Pulmonary artery endothelial cell (primary cell): Measurements from ENCODE around the gene POLR2I. TPM values are rescaled to one million over a fixed set of nuclear protein-coding genes. Genes with fewer than 3 reads are reported as not detected.
"Not testable (repeated sequence)": the region's sequence is repeated elsewhere in the genome, so short reads cannot be mapped to it uniquely, and the experiment has no call there.

Source experiments
- DNase-seq: peaks from one replicate; pipeline ENCODE4 v3.0.0-alpha.2; 2011; ENCODE audit warnings: low read depth, low spot score
- total RNA-seq: library from RNA; depleted of rRNA; stranded (reverse); fragments of >200 nt; gene quantifications from 2 replicates; pipeline ENCODE4 v1.2.3, GENCODE V29; 2014

The POLR2I gene
- total RNA-seq, 1 donor from 2014 or later: 122 TPM

DNA sequence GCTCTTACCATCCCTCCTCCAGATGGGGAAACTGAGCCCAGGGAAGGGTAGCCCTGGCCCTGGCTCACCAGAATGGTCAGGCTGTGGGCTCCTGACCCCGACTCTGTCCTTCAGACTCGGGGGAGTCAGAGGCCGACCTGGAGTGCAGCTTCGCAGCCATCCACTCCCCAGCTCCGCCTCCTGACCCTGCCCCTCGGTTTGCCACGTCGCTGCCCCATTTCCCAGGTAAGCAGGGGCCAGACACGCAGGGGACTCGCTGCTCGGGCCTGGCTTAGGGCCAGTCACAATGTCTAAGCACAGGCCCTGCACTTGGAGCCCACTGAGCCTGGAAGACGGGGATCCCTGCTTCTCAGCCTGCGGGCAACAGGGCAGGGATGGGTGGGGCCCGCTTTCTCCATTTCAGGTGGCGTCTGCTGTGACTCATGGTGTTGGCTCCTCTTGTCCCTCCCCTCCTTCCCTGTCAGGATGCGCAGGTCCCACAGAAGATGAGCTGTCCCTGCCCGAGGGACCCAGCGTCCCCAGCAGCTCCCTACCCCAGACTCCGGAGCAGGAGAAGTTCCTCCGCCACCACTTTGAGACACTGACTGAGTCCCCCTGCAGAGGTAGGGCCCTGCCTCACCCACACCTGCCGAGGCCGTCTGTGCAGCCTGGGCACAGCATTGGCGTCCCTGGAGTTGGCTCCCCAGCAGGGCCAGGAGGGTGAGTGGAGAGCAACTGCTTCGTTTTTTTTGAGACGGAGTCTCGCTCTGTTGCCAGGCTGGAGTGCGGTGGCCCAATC, 12.9 kb downstream of the POLR2I start:
- DNase-seq: no peak

DNA sequence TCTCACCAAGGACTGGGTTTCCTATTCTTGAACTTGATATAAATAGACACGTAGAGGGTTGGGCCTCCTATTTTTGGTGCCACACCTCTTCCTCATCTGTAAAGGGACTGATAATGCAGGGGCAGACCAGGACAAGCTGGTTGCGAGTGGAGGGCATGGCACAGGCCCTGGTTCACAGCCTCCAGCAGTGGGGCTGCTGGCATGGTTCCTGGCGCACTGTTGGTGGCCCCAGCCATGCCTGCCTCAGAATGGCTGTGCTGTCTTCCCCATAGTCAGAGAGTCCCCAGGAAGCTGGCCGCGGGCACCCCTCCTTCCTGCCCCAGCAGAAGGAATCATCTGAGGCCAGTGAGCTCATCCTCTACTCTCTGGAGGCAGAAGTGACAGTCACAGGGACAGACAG, 14.2 kb downstream of the POLR2I start:
- DNase-seq: no peak

DNA sequence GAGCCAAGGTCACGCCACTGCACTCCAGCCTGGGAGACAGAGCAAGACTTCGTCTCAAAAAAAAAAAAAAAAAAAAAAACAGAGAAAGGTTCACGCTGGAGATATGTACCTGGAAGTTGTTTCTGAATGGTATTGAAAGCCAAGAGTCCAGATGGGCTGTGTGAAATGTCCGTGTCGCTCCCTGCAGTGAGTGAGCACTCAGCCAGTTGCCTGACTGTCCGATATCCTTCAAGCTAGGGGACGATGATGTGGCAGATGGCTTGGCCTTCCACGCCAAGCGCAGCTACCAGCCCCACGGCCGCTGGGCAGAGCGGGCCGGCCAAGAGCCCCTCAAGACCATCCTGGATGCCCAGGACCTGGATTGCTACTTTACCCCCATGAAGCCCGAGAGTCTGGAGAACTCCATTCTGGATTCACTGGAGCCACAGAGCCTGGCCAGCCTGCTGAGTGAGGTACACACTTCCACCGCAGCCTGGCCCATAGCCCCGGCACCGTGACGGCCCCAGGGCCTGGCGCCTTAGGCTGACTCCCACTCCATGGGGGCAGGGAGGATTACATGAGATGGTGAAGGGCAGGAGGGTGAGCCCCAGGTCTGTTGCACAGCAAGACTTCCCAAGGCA, 15.4 kb downstream of the POLR2I start:
- no peak for DNase-seq

DNA sequence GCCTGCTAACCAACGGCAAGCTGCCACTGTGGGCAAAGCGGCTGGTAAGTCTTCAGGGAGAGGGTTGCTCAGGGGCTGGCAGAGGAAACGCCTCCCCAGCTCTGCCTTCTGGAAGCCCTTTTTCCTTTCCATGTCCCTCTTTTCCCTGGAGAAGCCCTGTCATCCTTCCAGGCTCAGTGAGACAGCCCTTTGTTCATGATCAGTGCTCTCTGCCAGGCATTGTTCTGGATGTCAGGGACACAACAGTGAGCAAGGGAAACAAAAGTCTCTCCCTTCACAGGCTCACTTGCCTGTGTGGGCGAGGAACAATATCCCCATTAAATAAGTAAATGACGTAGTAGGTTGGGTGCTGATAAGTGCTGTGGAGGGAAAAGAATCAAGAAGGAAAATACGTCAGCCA, 17.6 kb downstream of the POLR2I start:
- DNase-seq: no peak

DNA sequence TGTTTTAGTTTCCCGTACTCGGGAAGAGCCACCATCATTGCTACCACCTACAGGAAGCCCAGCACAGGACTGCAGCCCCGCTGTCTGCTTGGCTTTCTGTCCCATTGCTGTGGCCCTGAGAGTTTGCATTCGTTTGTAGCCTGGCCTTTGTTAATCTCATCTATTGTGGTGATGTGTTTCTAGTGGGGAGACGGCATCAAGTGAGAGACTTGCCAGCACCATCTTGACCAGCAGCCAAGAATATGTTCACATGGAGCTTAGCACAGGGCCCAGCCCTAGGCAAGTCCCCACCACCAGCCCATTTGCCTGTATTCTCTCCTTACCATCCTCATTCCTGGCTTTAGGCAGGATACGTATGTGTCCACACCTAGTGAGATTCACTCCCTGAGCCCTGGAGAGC, 21.0 kb downstream of the POLR2I start:
- no peak for DNase-seq

DNA sequence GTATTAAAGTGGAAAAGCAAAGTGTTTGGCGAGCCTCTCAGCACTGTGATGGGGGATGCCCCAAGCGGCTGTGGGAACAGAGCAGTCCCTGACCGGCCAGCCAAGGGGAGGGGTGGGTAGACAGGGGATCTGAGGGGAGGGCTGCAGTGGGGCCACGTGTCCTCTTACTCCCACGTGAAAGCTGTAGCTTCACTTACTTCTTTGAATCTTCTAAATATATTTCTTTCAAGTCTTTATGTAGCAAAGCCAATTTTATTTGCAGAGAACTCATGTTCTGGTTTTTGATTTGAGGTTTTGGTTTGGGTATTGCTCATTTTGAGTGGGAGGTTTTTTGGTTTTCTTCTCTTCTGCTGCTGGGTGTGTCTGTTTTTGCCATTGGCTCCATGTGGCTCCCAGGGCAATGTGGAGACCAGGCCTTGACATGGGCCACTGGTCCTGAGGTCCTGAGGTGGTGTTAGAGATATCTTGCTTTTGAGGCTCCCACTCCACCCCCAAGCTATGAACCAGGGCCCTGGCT, 21.5 kb downstream of the POLR2I start:
- DNase-seq: no peak

DNA sequence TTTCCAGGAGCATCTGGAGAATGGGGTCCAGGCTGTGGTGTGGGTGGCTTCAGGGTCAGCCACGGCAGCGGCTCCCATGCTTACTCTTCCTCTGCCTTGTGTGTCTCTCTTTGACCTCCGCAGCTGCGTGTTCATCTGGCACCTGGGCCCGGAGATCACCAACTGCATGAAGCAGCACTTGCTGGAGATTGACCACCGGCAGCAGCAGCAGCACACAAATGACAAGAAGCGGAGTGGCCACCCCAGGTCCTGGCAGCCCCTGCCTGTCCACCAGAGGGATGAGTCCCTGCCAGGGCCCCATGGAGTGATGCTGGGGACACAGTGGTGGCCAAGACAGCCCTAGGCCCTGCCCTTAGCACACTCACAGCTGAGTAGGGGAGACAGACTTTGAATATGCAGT, 22.1 kb downstream of the POLR2I start:
- DNase-seq: no peak

DNA sequence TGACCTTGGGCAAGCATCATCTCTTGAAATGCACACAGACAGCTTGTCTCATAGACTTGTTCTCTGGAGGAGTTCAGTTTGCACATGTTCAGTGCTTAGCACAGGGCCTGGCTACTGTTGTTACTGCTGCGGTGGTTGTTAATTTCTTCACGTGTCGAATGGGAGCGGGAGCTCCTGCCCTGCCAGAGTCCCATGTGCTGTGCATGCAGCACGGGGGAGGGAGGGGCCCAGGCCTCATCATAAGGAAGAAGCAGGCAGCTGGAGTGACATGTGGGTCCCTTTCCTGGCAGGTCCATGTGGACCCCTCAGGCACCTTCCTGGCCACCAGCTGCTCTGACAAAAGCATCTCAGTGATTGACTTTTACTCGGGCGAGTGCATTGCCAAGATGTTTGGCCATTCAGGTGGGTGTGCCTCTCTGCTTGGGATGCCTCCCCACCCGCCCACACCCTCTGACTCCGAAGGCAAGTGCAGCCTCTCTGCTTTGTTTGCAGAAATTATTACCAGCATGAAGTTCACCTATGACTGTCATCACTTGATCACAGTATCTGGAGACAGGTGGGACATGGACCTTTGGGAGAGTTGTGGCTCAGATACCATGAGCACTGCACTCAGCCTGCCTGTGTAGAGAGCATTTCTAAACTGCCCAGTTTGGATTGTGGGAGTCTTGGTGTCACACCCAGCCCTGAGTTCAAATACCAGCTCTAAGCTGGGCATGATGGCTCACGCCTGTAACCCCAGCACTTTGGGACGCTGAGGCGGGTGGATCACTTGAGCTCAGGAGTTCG, 23.6 kb downstream of the POLR2I start:
- DNase-seq: no peak

DNA sequence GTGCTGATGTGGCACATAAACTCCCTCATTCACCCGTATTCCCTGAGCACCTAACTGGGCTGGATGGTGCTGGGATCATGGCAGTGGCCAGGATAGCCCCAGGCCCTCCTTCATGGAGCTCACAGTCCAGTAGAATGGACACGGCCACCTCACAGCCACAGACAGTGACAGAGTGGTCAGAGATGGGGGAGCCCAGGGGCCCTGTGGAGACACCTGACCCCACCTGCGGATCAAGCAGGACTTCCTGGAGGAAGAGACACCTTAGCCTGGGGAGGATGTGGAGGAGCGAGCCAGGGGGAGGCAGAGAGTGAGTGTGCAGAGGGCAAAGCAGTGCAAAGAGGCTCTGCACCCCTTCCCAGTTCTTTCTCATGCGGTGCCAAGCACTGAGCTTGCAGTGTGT, 24.8 kb downstream of the POLR2I start:
- no peak for DNase-seq

DNA sequence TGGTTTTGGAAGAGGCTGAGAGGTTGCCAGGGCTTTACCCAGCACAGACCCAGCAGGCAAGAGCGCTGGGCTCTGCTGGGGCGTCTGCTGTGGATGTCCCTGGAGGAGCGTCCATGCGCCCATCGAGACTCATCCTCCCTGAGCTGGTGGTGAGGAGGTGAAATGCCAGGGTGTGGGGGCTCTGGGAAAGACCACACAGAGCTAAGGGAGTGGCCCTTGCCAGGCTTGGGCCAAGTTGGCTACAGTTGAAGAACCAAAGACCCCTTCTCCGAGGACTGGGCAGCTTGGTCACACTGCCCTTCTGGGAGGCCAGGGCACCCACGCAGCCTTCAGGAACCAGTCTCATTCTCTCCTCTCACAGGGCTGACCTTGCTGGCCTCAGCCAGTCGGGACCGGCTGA, 28.3 kb downstream of the POLR2I start:
- DNase-seq: no peak

DNA sequence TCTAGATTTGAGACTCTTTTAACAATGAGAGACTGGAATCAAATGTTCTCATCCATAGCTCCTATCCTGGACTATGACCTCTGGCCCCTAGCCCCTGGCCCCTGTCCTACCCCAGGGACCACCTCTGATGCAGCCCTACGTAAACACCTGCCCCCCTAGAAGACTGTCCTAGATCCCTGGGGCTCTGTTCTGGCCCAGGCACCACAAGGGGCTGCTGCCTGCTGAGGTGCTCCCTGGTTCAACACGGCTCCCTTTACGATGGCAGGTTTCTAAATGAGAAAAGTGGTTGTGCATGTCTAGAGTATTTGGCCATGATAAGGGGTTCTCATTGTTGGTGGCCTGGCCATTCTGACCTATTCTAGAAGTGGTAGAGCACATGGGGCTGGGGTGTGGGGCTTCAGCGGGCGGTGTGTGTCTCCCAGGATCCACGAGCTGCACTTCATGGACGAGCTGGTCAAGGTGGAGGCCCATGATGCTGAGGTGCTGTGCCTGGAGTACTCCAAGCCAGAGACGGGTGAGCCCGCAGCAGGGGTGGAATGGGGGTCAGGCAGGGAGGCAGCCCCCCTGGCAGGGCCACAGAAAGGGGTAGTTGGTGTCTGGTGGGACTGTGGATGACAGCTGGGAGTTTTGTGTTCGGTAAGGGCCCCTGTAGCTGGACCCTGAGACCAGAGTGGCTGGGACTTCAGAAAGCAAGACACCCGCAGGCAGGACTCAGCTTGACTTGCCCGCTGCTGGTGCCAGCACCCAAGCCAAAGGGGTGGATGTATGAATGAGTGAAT, 30.3 kb downstream of the POLR2I start:
- no peak for DNase-seq

DNA sequence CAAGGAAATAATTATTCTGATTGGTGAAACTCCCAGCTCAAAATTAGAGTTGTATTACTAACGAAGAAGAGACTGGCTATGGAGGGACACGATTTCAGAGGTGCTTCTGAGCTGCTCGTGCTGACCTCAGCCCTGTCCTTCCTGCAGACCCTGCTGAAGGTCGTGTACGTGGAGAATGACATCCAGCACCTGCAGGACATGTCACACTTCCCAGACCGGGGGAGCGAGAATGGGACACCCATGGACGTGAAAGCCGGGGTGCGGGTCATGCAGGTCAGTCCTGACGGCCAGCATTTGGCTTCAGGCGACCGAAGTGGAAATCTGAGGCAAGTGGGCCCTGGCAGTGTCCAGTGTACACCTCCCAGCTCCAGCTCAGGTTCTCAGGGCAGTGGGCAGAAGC, 31.8 kb downstream of the POLR2I start:
- no peak for DNase-seq

DNA sequence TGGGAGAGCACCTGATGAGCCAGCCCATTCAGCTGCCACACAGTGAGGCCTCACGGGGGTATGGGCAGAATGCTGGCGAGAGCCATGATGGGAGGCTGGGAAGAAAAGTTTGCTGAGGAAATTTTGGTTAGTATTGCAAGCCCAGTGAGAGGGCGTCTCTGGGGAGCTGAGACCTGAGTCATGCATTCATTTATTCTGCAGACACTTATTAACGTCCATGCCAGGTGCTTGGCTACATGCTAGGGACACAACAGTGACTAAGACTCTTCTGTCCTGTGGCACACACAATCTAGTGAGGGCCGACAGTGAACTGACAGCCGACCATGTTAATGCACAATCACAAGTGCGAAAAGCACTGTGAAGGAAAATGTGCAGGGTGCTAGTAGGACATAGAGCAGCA, 32.8 kb downstream of the POLR2I start:
- no peak for DNase-seq

DNA sequence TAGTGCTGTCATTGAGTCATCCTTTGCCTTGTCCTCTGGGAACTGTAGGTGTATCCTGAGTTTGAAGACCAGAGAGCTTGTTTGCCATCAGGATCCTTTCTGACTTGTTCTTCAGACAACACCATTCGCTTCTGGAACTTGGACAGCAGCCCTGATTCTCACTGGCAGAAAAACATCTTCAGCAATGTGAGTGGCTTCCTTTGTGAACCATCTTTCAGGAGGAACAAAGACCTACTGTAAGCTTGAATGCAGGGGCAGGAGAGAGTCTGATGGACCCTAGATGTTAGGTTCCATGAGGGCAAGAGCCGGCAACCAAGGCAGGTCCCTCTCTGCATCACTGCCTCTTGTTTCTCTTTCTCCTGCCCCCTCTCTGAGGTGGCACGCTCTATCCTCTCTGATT, 33.3 kb downstream of the POLR2I start:
- no peak for DNase-seq

DNA sequence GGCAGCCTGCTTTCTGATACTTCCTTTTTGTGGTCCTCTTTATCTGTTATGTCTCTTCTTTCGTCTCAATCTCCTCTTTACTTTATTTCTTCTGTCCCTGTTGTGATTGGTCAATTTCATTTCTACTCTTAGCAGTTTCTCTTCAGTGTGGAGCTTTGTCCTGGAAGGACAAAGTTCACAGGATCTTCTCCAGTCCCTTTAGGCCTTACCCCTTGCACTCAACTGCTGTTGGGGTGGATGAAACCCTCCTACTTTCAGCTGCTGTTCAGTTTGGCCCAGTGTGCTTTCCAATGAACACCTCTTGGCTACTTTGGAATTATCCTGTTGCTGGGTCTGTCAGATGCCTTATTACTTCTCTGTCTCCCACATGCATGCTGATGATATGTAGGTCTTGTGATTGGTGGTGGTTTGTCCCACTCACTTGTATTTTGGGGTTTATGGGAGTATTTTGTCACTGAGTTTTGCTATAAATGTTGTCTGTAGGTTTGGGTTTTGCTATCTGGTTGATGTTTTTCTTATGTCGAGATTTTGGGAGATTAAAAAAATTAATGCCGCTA, 35.2 kb downstream of the POLR2I start:
- DNase-seq: no peak

DNA sequence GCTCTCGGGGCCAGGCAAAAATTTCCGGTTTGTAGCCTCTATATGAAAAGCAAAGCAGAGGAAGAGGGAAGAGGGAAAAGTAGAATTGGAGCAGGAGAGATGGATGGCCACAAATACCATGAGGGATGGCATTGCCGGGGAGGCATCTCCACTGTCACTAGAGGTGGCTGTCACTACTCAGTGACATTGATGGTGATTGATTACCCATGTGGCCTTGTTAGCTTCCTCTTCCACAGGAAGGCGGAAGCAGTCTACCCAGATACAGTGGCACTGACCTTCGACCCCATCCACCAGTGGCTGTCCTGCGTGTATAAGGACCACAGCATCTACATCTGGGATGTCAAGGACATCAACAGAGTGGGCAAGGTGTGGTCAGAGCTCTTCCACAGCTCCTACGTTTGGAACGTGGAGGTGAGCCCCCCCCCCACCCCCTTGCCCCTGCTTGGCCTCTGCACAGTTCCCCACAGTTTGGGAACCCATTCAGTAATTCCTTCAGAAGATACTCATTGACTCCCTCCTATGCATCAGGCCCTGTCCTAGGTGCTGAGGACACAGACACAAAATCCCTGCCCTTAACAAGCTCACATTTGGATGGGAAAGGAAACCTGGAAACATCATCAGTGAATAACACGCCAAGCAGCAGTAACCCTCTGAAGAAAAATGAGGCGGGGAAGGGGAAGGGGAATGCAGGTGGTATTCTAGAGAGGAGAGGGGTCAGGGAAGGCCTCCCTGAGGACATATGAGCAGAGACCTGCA, 41.4 kb downstream of the POLR2I start:
- DNase-seq: no peak

DNA sequence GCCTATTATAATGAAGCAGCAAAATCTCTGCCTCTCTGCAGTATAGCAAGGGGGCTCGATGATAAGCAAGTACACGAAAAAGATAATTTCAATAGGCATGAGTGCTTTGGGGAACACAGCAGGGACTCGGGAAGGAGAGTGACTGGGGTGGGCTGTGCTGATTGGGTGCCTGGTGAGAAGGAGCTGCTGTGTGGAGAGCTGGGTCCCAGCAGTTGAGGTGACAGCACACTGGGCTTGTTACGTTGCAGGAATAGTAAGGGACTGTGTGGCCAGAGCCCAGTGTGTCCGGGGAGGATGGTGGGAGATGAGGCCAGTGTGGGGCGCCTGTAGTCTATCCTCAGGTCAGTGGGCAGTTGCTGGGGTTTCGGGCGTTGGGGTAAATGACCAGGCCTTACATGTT, 42.6 kb downstream of the POLR2I start:
- DNase-seq: no peak

DNA sequence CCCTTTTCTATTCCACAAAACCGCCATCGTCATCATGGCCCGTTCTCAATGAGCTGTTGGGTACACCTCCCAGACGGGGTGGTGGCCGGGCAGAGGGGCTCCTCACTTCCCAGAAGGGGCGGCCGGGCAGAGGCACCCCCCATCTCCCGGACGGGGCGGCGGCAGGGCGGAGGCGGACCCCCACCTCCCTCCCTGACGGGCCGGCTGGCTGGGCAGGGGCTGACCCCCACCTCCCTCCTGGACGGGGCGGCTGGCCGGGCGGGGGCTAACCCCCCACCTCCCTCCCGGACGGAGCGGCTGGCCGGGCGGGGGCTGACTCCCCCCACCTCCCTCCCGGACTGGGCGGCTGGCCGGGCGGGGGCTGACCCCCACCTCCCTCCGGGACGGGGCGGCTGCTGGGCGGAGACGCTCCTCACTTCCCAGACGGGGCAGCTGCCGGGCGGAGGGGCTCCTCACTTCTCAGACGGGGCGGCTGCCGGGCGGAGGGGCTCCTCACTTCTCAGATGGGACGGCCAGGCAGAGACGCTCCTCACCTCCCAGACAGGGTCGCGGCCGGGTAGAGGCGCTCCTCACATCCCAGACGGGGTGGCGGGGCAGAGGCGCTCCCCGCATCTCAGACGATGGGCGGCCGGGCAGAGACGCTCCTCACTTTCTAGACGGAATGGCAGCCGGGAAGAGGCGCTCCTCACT, 45.7 kb downstream of the POLR2I start:
- not testable (repeated sequence) for DNase-seq

DNA sequence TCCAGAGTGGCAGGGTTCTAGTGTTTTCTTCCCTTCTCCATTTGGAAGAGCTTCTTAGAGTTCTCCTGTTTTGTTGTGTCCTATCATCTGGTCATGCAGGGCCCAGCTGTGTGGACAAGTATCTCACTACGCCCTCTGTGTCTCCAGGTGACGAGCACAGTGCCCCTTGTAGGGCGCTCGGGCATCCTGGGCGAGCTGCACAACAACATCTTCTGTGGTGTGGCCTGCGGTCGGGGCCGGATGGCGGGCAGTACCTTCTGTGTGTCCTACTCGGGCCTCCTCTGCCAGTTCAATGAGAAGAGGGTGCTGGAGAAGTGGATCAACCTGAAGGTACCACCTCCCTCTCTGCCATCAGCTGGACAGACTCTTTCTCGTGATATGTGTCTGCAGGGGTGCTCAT, 47.0 kb downstream of the POLR2I start:
- no peak for DNase-seq

DNA sequence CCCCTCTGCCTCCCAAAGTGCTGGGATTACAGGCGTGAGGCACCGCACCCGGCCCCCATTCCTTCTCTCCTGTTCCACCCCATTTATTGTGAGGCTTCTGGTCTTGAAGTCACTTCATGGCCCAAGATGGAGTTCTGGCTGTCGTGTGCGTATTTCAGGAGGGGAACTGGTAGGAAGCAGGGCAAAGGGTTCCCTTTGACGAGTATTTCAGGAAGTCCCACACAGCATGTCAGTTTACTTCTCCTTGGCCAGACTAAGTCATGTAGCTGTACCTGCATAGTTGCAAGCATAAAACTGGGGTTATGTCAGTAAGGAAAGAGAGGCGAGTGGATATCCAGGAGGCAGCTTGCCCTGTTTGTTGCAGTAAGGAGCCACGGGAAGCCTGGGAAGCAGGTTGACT, 49.8 kb downstream of the POLR2I start:
- DNase-seq: no peak
